RWPE1 (cell line): ENCODE data around the gene OR52I1.

Source experiments
- CTCF ChIA-PET: fragments of 350-600 bp; sonication (Branson Sonifier 250); formaldehyde crosslinking; extraction: SDS; loops from one replicate; lab custom pipeline; 2021; lab: Yijun Ruan, JAX
- POLR2A ChIA-PET: fragments of 400-600 bp; formaldehyde crosslinking; extraction: SDS; loops from one replicate; lab custom pipeline; 2020; ENCODE audit warnings: antibody characterized with exemption; ENCODE audit not compliant: low non-redundant PET; lab: Yijun Ruan, JAX
- DNase-seq: peaks from one replicate; pipeline ENCODE4 v3.0.0; 2012; ENCODE audit warnings: low spot score
- H3K27ac ChIP-seq: fragments of 450-650 bp; 2 replicates; pipeline ENCODE4 v1.5.1; 2017
- CTCF ChIP-seq: fragments of 450-650 bp; conservative IDR thresholded peaks from 2 replicates; pipeline ENCODE4 v1.5.1; 2017; ENCODE audit warnings: low read depth, mild to moderate bottlenecking

Gene OR52I1

GRCh38 chr11:4593739-4594138, at the start of gene OR52I1:
Gene OR52I1, plus strand, starts transcription at chr11:4594039. Its CDS starts 0 bp downstream, at chr11:4594039.
- TF ChIP-seq CTCF, result no peak
- DNase-seq, result no peak
- ChIA-PET POLR2A (no interaction called here), CTCF (interaction anchor here (1.0 kb wide), 1 partner anchor 13 kb away, joined by 3 read pairs; no protein-coding TSS in a partner anchor)
- H3K27ac ChIP-seq, result no peak within 1 kb of the TSS

- ChIA-PET CTCF (interaction anchor here (0.5 kb wide), 1 partner anchor 165 kb away, joined by 3 read pairs; no protein-coding TSS in a partner anchor), POLR2A (no interaction called here)
- no peak for DNase-seq
- no peak within 1 kb of the TSS for H3K27ac ChIP-seq
- TF ChIP-seq CTCF, result no peak
Measured at GRCh38 chr11:4544891-4545290, 48.9 kb upstream of the OR52I1 start, which contains the start of gene OR52M1. Gene OR52M1, plus strand, starts transcription at chr11:4545191. Its CDS starts 0 bp downstream, at chr11:4545191.

GRCh38 chr11:4546878-4547277, 47.0 kb upstream of the OR52I1 start:
- H3K27ac ChIP-seq, result no peak overlapping the region
- CTCF ChIA-PET, result interaction anchor here (0.6 to 1.7 kb wide), 2 partner anchors 8 to 360 kb away, joined by 3 to 6 read pairs; no protein-coding TSS in a partner anchor
- POLR2A ChIA-PET, result no interaction called here
- no peak for DNase-seq
- TF ChIP-seq CTCF, result no peak

GRCh38 chr11:4547416-4547815, 46.4 kb upstream of the OR52I1 start:
- CTCF ChIA-PET, result interaction anchor here (0.6 to 1.7 kb wide), 2 partner anchors 9 to 360 kb away, joined by 3 to 6 read pairs; no protein-coding TSS in a partner anchor
- no peak for DNase-seq
- POLR2A ChIA-PET, result no interaction called here
- TF ChIP-seq CTCF, result no peak
- no peak overlapping the region for H3K27ac ChIP-seq

- no peak overlapping the region for H3K27ac ChIP-seq
Measured at GRCh38 chr11:4551346-4551979, 42.4 kb upstream of the OR52I1 start.

More at GRCh38 chr11:4551346-4551979, 42.4 kb upstream of the OR52I1 start:
- ChIA-PET POLR2A (no interaction called here), CTCF (interaction anchor here (0.6 kb wide), 1 partner anchor 787 kb away, joined by 3 read pairs; no protein-coding TSS in a partner anchor)
- DNase-seq, result no peak
- no peak for TF ChIP-seq CTCF
